Measurements from ENCODE around the gene CDHR1.

Gene CDHR1

GRCh38 chr10:84205049-84205852, 10.9 kb downstream of the CDHR1 start:
- Histone ChIP-seq H3K9ac (ENCODE audit: low read length) (no peak overlapping the region), H3K9me3 (ENCODE audit: control insufficient read depth, low read length) (no peaks in the 10 kb centered on the region), H3K36me3 (ENCODE audit: control insufficient read depth, insufficient read depth, low read length) (no peaks in the 10 kb centered on the region), H3K4me3 (ENCODE audit: low read length) (no peak overlapping the region), H3K27me3 (ENCODE audit: control insufficient read depth, insufficient read depth, low read length) (no peaks in the 10 kb centered on the region), H3K4me1 (ENCODE audit: control insufficient read depth, insufficient read depth, low read length) (no peaks in the 10 kb centered on the region)

DNA sequence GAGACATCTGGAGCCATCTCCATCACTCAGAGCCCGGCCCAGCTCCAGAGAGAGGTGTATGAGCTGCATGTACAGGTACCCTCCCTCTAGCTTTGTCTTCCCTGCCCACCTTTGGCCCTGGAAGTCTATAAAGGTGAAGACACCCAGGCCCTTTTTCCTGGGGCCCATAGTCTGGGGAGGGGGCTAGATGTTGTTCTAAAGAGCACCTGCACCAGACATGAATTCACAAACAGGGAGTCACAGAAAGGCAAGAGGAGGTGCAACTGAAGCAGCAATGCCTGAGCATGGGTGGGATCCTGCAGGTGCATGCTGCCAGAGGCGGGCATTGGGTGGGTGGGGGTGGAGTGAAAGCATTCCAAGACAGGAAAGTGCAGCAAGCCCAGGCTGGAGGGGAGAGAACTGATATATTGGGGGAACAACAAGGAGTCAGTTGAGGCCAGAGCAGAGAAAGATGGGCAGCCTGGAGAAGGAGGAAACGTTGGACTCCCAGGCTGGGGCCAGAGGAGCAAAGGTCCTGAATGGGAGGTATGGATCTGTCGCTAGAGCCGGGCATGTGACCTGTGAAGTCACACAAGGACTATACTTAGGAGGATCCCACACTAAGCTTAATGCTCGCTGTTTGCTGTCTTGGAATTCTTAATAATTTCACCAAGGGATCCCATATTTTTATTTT, 11.7 kb downstream of the CDHR1 start:
- Histone ChIP-seq H3K36me3 (ENCODE audit: control insufficient read depth, insufficient read depth, low read length) (no peaks in the 10 kb centered on the region), H3K9me3 (ENCODE audit: control insufficient read depth, low read length) (no peaks in the 10 kb centered on the region), H3K4me1 (ENCODE audit: control insufficient read depth, insufficient read depth, low read length) (no peaks in the 10 kb centered on the region), H3K4me3 (ENCODE audit: low read length) (no peak overlapping the region), H3K27me3 (ENCODE audit: control insufficient read depth, insufficient read depth, low read length) (no peaks in the 10 kb centered on the region), H3K9ac (ENCODE audit: low read length) (no peak overlapping the region)

- H3K27me3 ChIP-seq (ENCODE audit: control insufficient read depth, insufficient read depth, low read length): no peaks in the 10 kb centered on the region
- no peak overlapping the region for H3K4me3 ChIP-seq (ENCODE audit: low read length)
Observed at GRCh38 chr10:84208023-84208422, 13.7 kb downstream of the CDHR1 start.

DNA sequence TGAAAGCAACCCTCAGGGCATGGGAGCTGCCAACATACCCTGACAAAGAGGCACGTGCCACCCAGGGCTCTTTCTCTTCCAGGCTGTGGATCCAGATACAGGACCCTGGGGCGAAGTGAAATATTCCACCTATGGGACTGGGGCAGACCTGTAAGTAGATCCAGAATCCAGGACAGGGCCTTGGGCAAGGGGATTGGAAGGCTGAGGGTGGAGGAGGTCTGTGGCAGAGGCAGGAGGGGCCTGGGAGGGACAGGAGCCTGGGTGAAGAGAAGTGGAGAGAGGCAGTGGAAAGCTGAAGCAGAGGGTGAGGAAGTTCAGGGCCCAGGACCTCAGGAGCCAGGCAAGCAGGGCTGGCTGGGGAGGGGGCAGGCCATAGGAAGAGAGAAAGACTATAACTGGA, 17.2 kb downstream of the CDHR1 start:
- Histone ChIP-seq H3K36me3 (ENCODE audit: control insufficient read depth, insufficient read depth, low read length) (no peaks in the 10 kb centered on the region), H3K4me1 (ENCODE audit: control insufficient read depth, insufficient read depth, low read length) (no peaks in the 10 kb centered on the region), H3K27me3 (ENCODE audit: control insufficient read depth, insufficient read depth, low read length) (peaks cover 3% of the 10 kb centered on the region), H3K9ac (ENCODE audit: low read length) (no peak overlapping the region), H3K9me3 (ENCODE audit: control insufficient read depth, low read length) (no peaks in the 10 kb centered on the region), H3K4me3 (ENCODE audit: low read length) (no peak overlapping the region)

More at GRCh38 chr10:84208023-84208422, 13.7 kb downstream of the CDHR1 start:
- H3K9ac ChIP-seq (ENCODE audit: low read length): no peak overlapping the region
- no peaks in the 10 kb centered on the region for H3K4me1 ChIP-seq (ENCODE audit: control insufficient read depth, insufficient read depth, low read length)
- no peaks in the 10 kb centered on the region for H3K36me3 ChIP-seq (ENCODE audit: control insufficient read depth, insufficient read depth, low read length)
- no peaks in the 10 kb centered on the region for H3K9me3 ChIP-seq (ENCODE audit: control insufficient read depth, low read length)

GRCh38 chr10:84212014-84212413, 17.7 kb downstream of the CDHR1 start:
- no peak overlapping the region for H3K9ac ChIP-seq (ENCODE audit: low read length)
- no peaks in the 10 kb centered on the region for H3K9me3 ChIP-seq (ENCODE audit: control insufficient read depth, low read length)
- no peak overlapping the region for H3K4me3 ChIP-seq (ENCODE audit: low read length)

DNA sequence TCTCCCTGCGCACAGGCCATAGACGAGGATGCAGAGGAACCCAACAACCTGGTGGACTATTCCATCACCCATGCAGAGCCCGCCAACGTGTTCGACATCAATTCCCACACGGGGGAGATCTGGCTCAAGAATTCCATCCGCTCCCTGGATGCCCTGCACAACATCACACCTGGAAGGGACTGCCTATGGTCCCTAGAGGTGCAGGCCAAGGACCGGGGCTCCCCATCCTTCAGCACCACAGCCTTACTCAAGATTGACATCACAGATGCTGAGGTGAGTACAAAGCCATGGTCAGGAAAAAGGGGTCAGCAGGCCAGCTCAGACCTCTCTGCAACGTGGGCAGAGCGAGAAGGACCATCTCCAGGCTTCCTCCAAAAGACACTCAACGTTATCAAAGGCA, 18.7 kb downstream of the CDHR1 start:
- H3K27me3 ChIP-seq (ENCODE audit: control insufficient read depth, insufficient read depth, low read length): peaks cover 3% of the 10 kb centered on the region
- no peaks in the 10 kb centered on the region for H3K9me3 ChIP-seq (ENCODE audit: control insufficient read depth, low read length)
- H3K4me3 ChIP-seq (ENCODE audit: low read length): no peak overlapping the region
- no peaks in the 10 kb centered on the region for H3K36me3 ChIP-seq (ENCODE audit: control insufficient read depth, insufficient read depth, low read length)
- H3K4me1 ChIP-seq (ENCODE audit: control insufficient read depth, insufficient read depth, low read length): no peaks in the 10 kb centered on the region
- H3K9ac ChIP-seq (ENCODE audit: low read length): no peak overlapping the region

More at GRCh38 chr10:84212014-84212413, 17.7 kb downstream of the CDHR1 start:
- Histone ChIP-seq H3K4me1 (ENCODE audit: control insufficient read depth, insufficient read depth, low read length) (no peaks in the 10 kb centered on the region), H3K36me3 (ENCODE audit: control insufficient read depth, insufficient read depth, low read length) (no peaks in the 10 kb centered on the region), H3K27me3 (ENCODE audit: control insufficient read depth, insufficient read depth, low read length) (peaks cover 3% of the 10 kb centered on the region)

DNA sequence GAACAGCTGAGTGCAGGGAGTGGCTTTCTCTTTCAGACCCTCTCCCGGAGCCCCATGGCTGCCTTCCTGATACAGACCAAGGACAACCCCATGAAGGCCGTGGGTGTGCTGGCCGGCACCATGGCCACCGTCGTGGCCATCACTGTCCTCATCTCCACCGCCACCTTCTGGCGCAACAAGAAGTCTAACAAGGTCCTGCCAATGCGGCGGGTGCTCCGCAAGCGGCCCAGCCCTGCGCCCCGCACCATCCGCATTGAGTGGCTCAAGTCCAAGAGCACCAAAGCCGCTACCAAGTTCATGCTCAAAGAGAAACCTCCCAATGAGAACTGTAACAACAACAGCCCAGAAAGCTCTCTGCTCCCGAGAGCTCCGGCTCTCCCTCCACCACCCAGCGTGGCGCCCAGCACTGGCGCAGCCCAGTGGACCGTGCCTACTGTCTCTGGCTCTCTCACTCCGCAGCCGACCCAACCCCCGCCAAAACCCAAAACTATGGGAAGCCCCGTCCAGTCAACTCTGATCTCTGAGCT, 19.8 kb downstream of the CDHR1 start:
- no peaks in the 10 kb centered on the region for H3K9me3 ChIP-seq (ENCODE audit: control insufficient read depth, low read length)
- H3K9ac ChIP-seq (ENCODE audit: low read length): no peak overlapping the region
- H3K4me1 ChIP-seq (ENCODE audit: control insufficient read depth, insufficient read depth, low read length): no peaks in the 10 kb centered on the region
- H3K27me3 ChIP-seq (ENCODE audit: control insufficient read depth, insufficient read depth, low read length): peaks cover 3% of the 10 kb centered on the region
- no peaks in the 10 kb centered on the region for H3K36me3 ChIP-seq (ENCODE audit: control insufficient read depth, insufficient read depth, low read length)
- no peak overlapping the region for H3K4me3 ChIP-seq (ENCODE audit: low read length)

DNA sequence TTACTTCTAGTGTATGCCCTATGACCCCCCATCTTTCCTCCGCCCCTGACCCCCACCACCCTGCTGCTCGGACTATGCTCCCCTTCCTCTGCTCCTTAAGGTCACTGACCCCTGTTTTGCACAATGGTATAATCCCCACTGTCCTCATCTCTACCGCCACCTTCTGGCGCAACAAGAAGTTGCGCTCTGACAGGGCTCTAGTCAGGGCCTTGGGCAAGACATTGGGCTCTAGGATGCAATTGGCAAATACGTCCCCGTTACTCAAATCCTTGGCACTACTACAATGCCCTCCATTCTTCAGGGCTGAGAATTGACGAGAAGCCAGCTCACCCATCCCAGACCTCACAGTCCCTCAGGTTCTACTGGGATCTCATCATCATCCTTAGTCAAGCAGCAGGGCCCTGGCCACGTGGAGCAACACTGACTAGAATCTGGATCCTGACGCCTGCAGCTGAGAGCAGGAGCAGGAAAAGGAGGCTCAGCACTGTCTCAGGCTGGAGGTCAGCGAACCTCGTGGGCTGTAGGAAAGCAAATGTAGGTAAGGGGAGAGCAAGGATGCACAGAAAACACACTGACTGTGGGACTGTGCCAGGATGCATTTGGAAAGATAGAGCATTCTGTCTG, 20.4 kb downstream of the CDHR1 start:
- H3K9me3 ChIP-seq (ENCODE audit: control insufficient read depth, low read length): no peaks in the 10 kb centered on the region
- H3K27me3 ChIP-seq (ENCODE audit: control insufficient read depth, insufficient read depth, low read length): peaks cover 3% of the 10 kb centered on the region
- no peak overlapping the region for H3K4me3 ChIP-seq (ENCODE audit: low read length)
- no peaks in the 10 kb centered on the region for H3K4me1 ChIP-seq (ENCODE audit: control insufficient read depth, insufficient read depth, low read length)
- no peaks in the 10 kb centered on the region for H3K36me3 ChIP-seq (ENCODE audit: control insufficient read depth, insufficient read depth, low read length)
- H3K9ac ChIP-seq (ENCODE audit: low read length): no peak overlapping the region

GRCh38 chr10:84216834-84217233, 22.5 kb downstream of the CDHR1 start:
- Histone ChIP-seq H3K4me3 (ENCODE audit: low read length) (no peak overlapping the region), H3K36me3 (ENCODE audit: control insufficient read depth, insufficient read depth, low read length) (no peaks in the 10 kb centered on the region), H3K4me1 (ENCODE audit: control insufficient read depth, insufficient read depth, low read length) (no peaks in the 10 kb centered on the region), H3K27me3 (ENCODE audit: control insufficient read depth, insufficient read depth, low read length) (peaks cover 3% of the 10 kb centered on the region), H3K9me3 (ENCODE audit: control insufficient read depth, low read length) (no peaks in the 10 kb centered on the region), H3K9ac (ENCODE audit: low read length) (no peak overlapping the region)

GRCh38 chr10:84217746-84218145, 23.4 kb downstream of the CDHR1 start:
- Histone ChIP-seq H3K9ac (ENCODE audit: low read length) (no peak overlapping the region), H3K4me3 (ENCODE audit: low read length) (no peak overlapping the region), H3K9me3 (ENCODE audit: control insufficient read depth, low read length) (no peaks in the 10 kb centered on the region), H3K27me3 (ENCODE audit: control insufficient read depth, insufficient read depth, low read length) (peaks cover 3% of the 10 kb centered on the region), H3K4me1 (ENCODE audit: control insufficient read depth, insufficient read depth, low read length) (no peaks in the 10 kb centered on the region), H3K36me3 (ENCODE audit: control insufficient read depth, insufficient read depth, low read length) (no peaks in the 10 kb centered on the region)

DNA sequence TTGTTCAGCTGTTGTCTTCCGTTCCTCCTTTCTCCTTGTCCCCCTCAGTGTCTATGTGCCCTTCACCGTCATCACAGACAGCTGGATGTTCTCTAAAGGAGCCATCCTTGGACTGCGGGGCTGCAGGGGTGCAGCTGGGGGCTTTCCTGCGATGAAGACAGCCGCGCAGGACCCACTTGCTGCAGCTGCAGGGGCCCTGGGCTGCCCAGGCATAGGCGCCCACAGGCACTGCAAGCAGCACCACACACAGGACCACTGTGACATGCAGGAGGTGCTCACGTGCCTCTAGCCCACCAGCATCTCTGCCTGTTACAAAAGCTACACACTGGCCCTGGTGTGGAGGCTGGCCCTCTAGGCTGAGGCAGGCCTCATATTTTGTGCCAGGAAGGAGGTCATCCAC, 27.6 kb downstream of the CDHR1 start:
- H3K9me3 ChIP-seq (ENCODE audit: control insufficient read depth, low read length): no peaks in the 10 kb centered on the region
- no peaks in the 10 kb centered on the region for H3K27me3 ChIP-seq (ENCODE audit: control insufficient read depth, insufficient read depth, low read length)
- no peaks in the 10 kb centered on the region for H3K36me3 ChIP-seq (ENCODE audit: control insufficient read depth, insufficient read depth, low read length)
- no peaks in the 10 kb centered on the region for H3K4me1 ChIP-seq (ENCODE audit: control insufficient read depth, insufficient read depth, low read length)
- H3K4me3 ChIP-seq (ENCODE audit: low read length): no peak overlapping the region
- H3K9ac ChIP-seq (ENCODE audit: low read length): no peak overlapping the region
